C4-2B (cell line): ENCODE data around the gene ATP2A3.

ENCODE experiments used
- ZFX ChIP-seq: fragments of 450-650 bp; IDR thresholded peaks from 2 replicates; pipeline ENCODE4 v1.6.1; 2017
- TF ChIP-seq, protein P1 (sequence below): fragments of 450-650 bp; conservative IDR thresholded peaks from 2 replicates; pipeline ENCODE4 v1.5.1; 2017; ENCODE audit warnings: mild to moderate bottlenecking

- TF ChIP-seq, protein P1, sequence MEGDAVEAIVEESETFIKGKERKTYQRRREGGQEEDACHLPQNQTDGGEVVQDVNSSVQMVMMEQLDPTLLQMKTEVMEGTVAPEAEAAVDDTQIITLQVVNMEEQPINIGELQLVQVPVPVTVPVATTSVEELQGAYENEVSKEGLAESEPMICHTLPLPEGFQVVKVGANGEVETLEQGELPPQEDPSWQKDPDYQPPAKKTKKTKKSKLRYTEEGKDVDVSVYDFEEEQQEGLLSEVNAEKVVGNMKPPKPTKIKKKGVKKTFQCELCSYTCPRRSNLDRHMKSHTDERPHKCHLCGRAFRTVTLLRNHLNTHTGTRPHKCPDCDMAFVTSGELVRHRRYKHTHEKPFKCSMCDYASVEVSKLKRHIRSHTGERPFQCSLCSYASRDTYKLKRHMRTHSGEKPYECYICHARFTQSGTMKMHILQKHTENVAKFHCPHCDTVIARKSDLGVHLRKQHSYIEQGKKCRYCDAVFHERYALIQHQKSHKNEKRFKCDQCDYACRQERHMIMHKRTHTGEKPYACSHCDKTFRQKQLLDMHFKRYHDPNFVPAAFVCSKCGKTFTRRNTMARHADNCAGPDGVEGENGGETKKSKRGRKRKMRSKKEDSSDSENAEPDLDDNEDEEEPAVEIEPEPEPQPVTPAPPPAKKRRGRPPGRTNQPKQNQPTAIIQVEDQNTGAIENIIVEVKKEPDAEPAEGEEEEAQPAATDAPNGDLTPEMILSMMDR = no peak
- TF ChIP-seq ZFX = no peak
Measured at GRCh38 chr17:4005296-4006164, 41.3 kb upstream of the ATP2A3 start.
